IMR-90 (cell line): ENCODE data around the gene DSTYK. TPM values are rescaled to one million over a fixed set of nuclear protein-coding genes. Genes with fewer than 3 reads are reported as not detected.

Experiments
- ATAC-seq: fragments of 200-7000 bp; cut with Tn5 transposase; 2 replicates; pipeline ENCODE4 v1.9.1; 2020; ENCODE audit warnings: low read depth, mild to moderate bottlenecking, moderate library complexity
- BruUV-seq: library from RNA; stranded (reverse); fragments of 400-500 nt; replicated peaks from 2 replicates; lab custom pipeline; 2021; lab: Mats Ljungman, UMichigan
- CTCF ChIA-PET: fragments of 300-600 bp; formaldehyde crosslinking; extraction: SDS; loops from one replicate; lab custom pipeline; 2021; ENCODE audit warnings: antibody characterized with exemption; lab: Yijun Ruan, JAX
- POLR2A ChIA-PET: fragments of 300-600 bp; sonication (Branson Sonifier 250); formaldehyde crosslinking; loops from one replicate; lab custom pipeline; 2022; ENCODE audit warnings: antibody characterized with exemption; ENCODE audit not compliant: unreplicated experiment; lab: Charles Lee
- DNase-seq: peaks from one replicate; pipeline ENCODE4 v3.0.0; 2013
- H2AFZ ChIP-seq: replicated peaks from 2 replicates; pipeline ENCODE3; 2013; ENCODE audit warnings: low read length, mild to moderate bottlenecking; ENCODE audit not compliant: poor library complexity
- H2AK5ac ChIP-seq: 2 replicates; pipeline ENCODE4 v1.6.1; 2013; ENCODE audit warnings: low read depth, low read length, inconsistent platforms
- H2AK9ac ChIP-seq: replicated peaks from 2 replicates; pipeline ENCODE3; 2013; ENCODE audit warnings: mild to moderate bottlenecking, low read depth, low read length, moderate library complexity; ENCODE audit not compliant: poor library complexity
- H2BK120ac ChIP-seq: 2 replicates; pipeline ENCODE4 v1.6.1; 2013; ENCODE audit warnings: low read depth, low read length, inconsistent platforms
- H2BK15ac ChIP-seq: 3 replicates; pipeline ENCODE4 v1.6.1; 2013; ENCODE audit warnings: low read depth, low read length, inconsistent platforms
- H2BK20ac ChIP-seq: 2 replicates; pipeline ENCODE4 v1.6.1; 2013; ENCODE audit warnings: low read depth, mild to moderate bottlenecking, inconsistent platforms, low read length, moderate library complexity
- H2BK5ac ChIP-seq: 2 replicates; pipeline ENCODE4 v1.6.1; 2013; ENCODE audit warnings: mild to moderate bottlenecking, low read depth, low read length, inconsistent platforms; ENCODE audit not compliant: poor library complexity, severe bottlenecking
- H3K14ac ChIP-seq: replicated peaks from 2 replicates; pipeline ENCODE4 v1.6.1; 2013; ENCODE audit warnings: low read depth, low read length, inconsistent platforms
- H3K18ac ChIP-seq: 2 replicates; pipeline ENCODE4 v1.6.1; 2013; ENCODE audit warnings: low read depth, low read length, control low read depth
- H3K23ac ChIP-seq: 2 replicates; pipeline ENCODE4 v1.6.1; 2013; ENCODE audit warnings: low read depth, low read length, inconsistent platforms
- H3K27ac ChIP-seq: 2 replicates; pipeline ENCODE4 v1.5.1; 2013; ENCODE audit warnings: mild to moderate bottlenecking, control low read depth, low read length; ENCODE audit not compliant: insufficient read depth
- H3K27me3 ChIP-seq: 2 replicates; pipeline ENCODE4 v1.6.1; 2013; ENCODE audit warnings: low read length; ENCODE audit not compliant: control insufficient read depth, insufficient read depth
- H3K36me3 ChIP-seq: 2 replicates; pipeline ENCODE4 v1.6.1; 2013; ENCODE audit warnings: low read length, mixed read lengths; ENCODE audit not compliant: control insufficient read depth, insufficient read depth
- H3K4ac ChIP-seq: 2 replicates; pipeline ENCODE4 v1.6.1; 2013; ENCODE audit warnings: low read depth, low read length, inconsistent platforms
- H3K4me1 ChIP-seq: 2 replicates; pipeline ENCODE4 v1.6.1; 2013; ENCODE audit warnings: low read length, mixed read lengths; ENCODE audit not compliant: control insufficient read depth, insufficient read depth
- H3K4me2 ChIP-seq: 2 replicates; pipeline ENCODE4 v1.6.1; 2013; ENCODE audit warnings: low read depth, mild to moderate bottlenecking, control low read depth, low read length, moderate library complexity
- H3K4me3 ChIP-seq: 2 replicates; pipeline ENCODE4 v1.5.1; 2013; ENCODE audit warnings: low read depth, mild to moderate bottlenecking, control low read depth, low read length, moderate library complexity; ENCODE audit not compliant: insufficient read depth
- H3K56ac ChIP-seq: 2 replicates; pipeline ENCODE4 v1.6.1; 2013; ENCODE audit warnings: low read length, inconsistent platforms; ENCODE audit not compliant: insufficient read depth; ENCODE audit errors: extremely low read depth
- H3K79me1 ChIP-seq, 2 experiments: 2 replicates each; pipeline ENCODE4 v1.6.1; 2013; ENCODE audit warnings: low read length in 2 of 2, inconsistent platforms in 1 of 2, low read depth in 1 of 2
- H3K9ac ChIP-seq: 2 replicates; pipeline ENCODE4 v1.6.1; 2013; ENCODE audit warnings: low read depth, low read length, control low read depth
- H3K9me1 ChIP-seq: 2 replicates; pipeline ENCODE4 v1.6.1; 2013; ENCODE audit warnings: low read length, inconsistent platforms; ENCODE audit not compliant: insufficient read depth
- H3K9me3 ChIP-seq: 2 replicates; pipeline ENCODE4 v1.6.1; 2013; ENCODE audit warnings: low read length; ENCODE audit not compliant: control insufficient read depth, insufficient read depth
- H4K20me1 ChIP-seq: 2 replicates; pipeline ENCODE4 v1.6.1; 2013; ENCODE audit warnings: low read length, inconsistent platforms; ENCODE audit not compliant: insufficient read depth
- H4K5ac ChIP-seq: 2 replicates; pipeline ENCODE4 v1.6.1; 2013; ENCODE audit warnings: mild to moderate bottlenecking, low read depth, low read length, control low read depth
- H4K8ac ChIP-seq, 2 experiments: 2 replicates each; pipeline ENCODE4 v1.6.1; 2013; ENCODE audit warnings: low read depth in 2 of 2, low read length in 2 of 2, control low read depth in 1 of 2, inconsistent platforms in 1 of 2
- H4K91ac ChIP-seq: 2 replicates; pipeline ENCODE4 v1.6.1; 2013; ENCODE audit warnings: low read depth, low read length, inconsistent platforms; ENCODE audit not compliant: insufficient read depth
- BHLHE40 ChIP-seq: fragments of 150-350 bp; IDR thresholded peaks from 2 replicates; pipeline ENCODE4 v1.6.1; 2016; ENCODE audit warnings: mild to moderate bottlenecking, low read depth, low read length
- CEBPB ChIP-seq: IDR thresholded peaks from 2 replicates; pipeline ENCODE4 v1.6.1; 2012; ENCODE audit warnings: low read depth, low read length, improper control_type of control experiment
- CTCF ChIP-seq: conservative IDR thresholded peaks from 2 replicates; pipeline ENCODE4 v1.5.1; 2012; ENCODE audit warnings: mild to moderate bottlenecking, low read depth, low read length, improper control_type of control experiment
- ELK1 ChIP-seq: fragments of 150-350 bp; IDR thresholded peaks from 2 replicates; pipeline ENCODE4 v1.6.1; 2016; ENCODE audit warnings: low read depth, mild to moderate bottlenecking, low read length, moderate library complexity, borderline replicate concordance
- FOS ChIP-seq: fragments of 150-350 bp; IDR thresholded peaks from 2 replicates; pipeline ENCODE4 v1.6.1; 2016; ENCODE audit warnings: low read depth, low read length
- MAFK ChIP-seq: IDR thresholded peaks from 2 replicates; pipeline ENCODE4 v1.6.1; 2012; ENCODE audit warnings: low read depth, low read length, improper control_type of control experiment
- MAZ ChIP-seq: IDR thresholded peaks from 2 replicates; pipeline ENCODE4 v1.6.1; 2012; ENCODE audit warnings: low read depth, mild to moderate bottlenecking, low read length, improper control_type of control experiment, moderate library complexity, borderline replicate concordance
- NFE2L2 ChIP-seq: fragments of 150-350 bp; IDR thresholded peaks from 2 replicates; pipeline ENCODE4 v1.6.1; 2016; ENCODE audit warnings: low read depth, mild to moderate bottlenecking, low read length
- RAD21 ChIP-seq: IDR thresholded peaks from 2 replicates; pipeline ENCODE4 v1.6.1; 2012; ENCODE audit warnings: low read length, improper control_type of control experiment
- SMC3 ChIP-seq: fragments of 150-350 bp; IDR thresholded peaks from 2 replicates; pipeline ENCODE4 v1.6.1; 2016; ENCODE audit warnings: low read depth, mild to moderate bottlenecking, antibody characterized with exemption, low read length, moderate library complexity
- WGBS, 2 experiments: methylation state at CpG; one replicate each; pipeline versions ENCODE4 v1.1.5 to v1.1.7; 2013; ENCODE audit warnings: missing lambda C conversion rate in 2 of 2; ENCODE audit not compliant: insufficient read length in 1 of 2; ENCODE audit errors: extremely low coverage in 2 of 2; 5-methylcytosine and 5-hydroxymethylcytosine counted together
- dilution Hi-C: fragments of 300-500 bp; cut with HindIII; formaldehyde crosslinking; loops from one replicate; pipeline ENCODE4 v1.14.3; 2018; ENCODE audit warnings: low sequenced_read_pairs; ENCODE audit not compliant: unreplicated experiment
- in situ Hi-C: fragments of 300-500 bp; cut with MboI; formaldehyde crosslinking; loops from 3 replicates; pipeline ENCODE4 v1.14.3; 2019; ENCODE audit warnings: low sequenced_read_pairs, inconsistent platforms, mixed read lengths
- intact Hi-C: fragments of 100-400 bp; cut with micrococcal nuclease; formaldehyde crosslinking; loops from 2 replicates; pipeline ENCODE4 v1.10.0; 2022
- polyA plus RNA-seq, 3 experiments: library from polyadenylated mRNA; depleted of rRNA; stranded (reverse); fragments of >200 nt; gene quantifications; 2 replicates each; pipeline ENCODE4 v1.2.3, GENCODE V29; 2012; ENCODE audit warnings: low replicate concordance in 1 of 3
- total RNA-seq: library from RNA; depleted of rRNA; stranded (reverse); fragments of >200 nt; gene quantifications from 2 replicates; pipeline ENCODE4 v1.2.3, GENCODE V29; 2012

DSTYK gene
- total and polyA plus RNA-seq, 2 of the 4 experiments (the other 2 are of a cell fraction): 8.0 to 18.3 TPM

- Histone ChIP-seq H3K4me1 (peaks cover 8% of the 10 kb centered on the region), H3K27me3 (no peaks in the 10 kb centered on the region), H2BK15ac (peak overlapping the region; percentile 84; the same call in 2 of the 3 replicates), H2AFZ (no peak overlapping the region), H2AK9ac (no peak overlapping the region), H3K56ac (peak overlapping the region; percentile 2; the same call in 1 of the 2 replicates), H2BK120ac (peak overlapping the region; percentile 88), H3K4ac (peak overlapping the region; percentile 92), H3K36me3 (peaks cover 11% of the 10 kb centered on the region), H3K9ac (no peak overlapping the region), H3K4me2 (peak overlapping the region; percentile 53), H4K20me1 (peaks cover 7% of the 10 kb centered on the region), H4K91ac (peak overlapping the region; percentile 86), H3K14ac (0 out of 2 replicates have a peak overlapping the region, but pooled peaks have one; percentile 80), H4K5ac (peak overlapping the region; percentile 40; the same call in 1 of the 2 replicates), H4K8ac (peak overlapping the region in 1 of 2 experiments; percentile 73; a peak in 2 of 4 replicates), H3K9me1 (peaks cover 22% of the 10 kb centered on the region), H3K79me1 (peaks cover 31 to 64% of the 10 kb centered on the region in 2 experiments), H3K27ac (peak overlapping the region; percentile 90), H2BK20ac (peak overlapping the region; percentile 67), H2AK5ac (peak overlapping the region; percentile 88), H3K4me3 (no peak overlapping the region), H3K9me3 (no peaks in the 10 kb centered on the region), H3K18ac (0 out of 2 replicates have a peak overlapping the region, but pooled peaks have one; percentile 25), H2BK5ac (peak overlapping the region; percentile 87), H3K23ac (no peak overlapping the region)
- no CpG with 5 or more reads among the region's 4 CpGs for WGBS, 2 experiments
- CTCF ChIA-PET: interaction anchor here (0.6 to 1.1 kb wide), 3 partner anchors 21 to 636 kb away, joined by 3 to 7 read pairs (median 5); partner anchors contain the start of gene RBBP5
- in situ Hi-C loops: no loop called here
- dilution Hi-C loops: no loop called here
- BruUV-seq: no TSS peak
- ATAC-seq (peak; percentile 77), DNase-seq (peak; percentile 99)
- intact Hi-C loops: loop anchor here (10.0 kb wide), 1 partner anchor 152 kb away; the partner anchor contains the start of gene NUAK2
- peak; percentile 83 for TF ChIP-seq MAFK
- TF ChIP-seq MAZ: no peak
- TF ChIP-seq CEBPB: no peak
- TF ChIP-seq RAD21: no peak
- peak; percentile 92 for TF ChIP-seq NFE2L2
- TF ChIP-seq SMC3: peak; percentile 17; the same call in 1 of the 2 replicates
- peak; percentile 96 for TF ChIP-seq FOS
- TF ChIP-seq BHLHE40: peak; percentile 50; the same call in 1 of the 2 replicates
- TF ChIP-seq ELK1: no peak
- no peak for TF ChIP-seq CTCF
- POLR2A ChIA-PET: no interaction called here
Measured at GRCh38 chr1:205172729-205173366, 38.7 kb downstream of the DSTYK start.
